GM19239 (cell line): ENCODE measurements around the gene DDR2.
"Not testable (repeated sequence)": the region's sequence is repeated elsewhere in the genome, so short reads cannot be mapped to it uniquely, and the experiment has no call there.

ENCODE experiments used
- DNase-seq: peaks from one replicate; pipeline ENCODE4 v3.0.0; 2011; ENCODE audit warnings: low spot score; ENCODE audit not compliant: insufficient read length
- FAIRE-seq: peaks from 2 replicates; lab custom pipeline; 2011; peaks lifted over from hg19 to GRCh38; lab: Jason Lieb, UNC

DDR2 gene

GRCh38 chr1:162741574-162741973, 109.3 kb downstream of the DDR2 start:
- no peak for FAIRE-seq

GRCh38 chr1:162746264-162746942, 114.1 kb downstream of the DDR2 start:
- DNase-seq, FAIRE-seq: not testable (repeated sequence)

More at GRCh38 chr1:162741574-162741973, 109.3 kb downstream of the DDR2 start:
- DNase-seq = no peak

- no peak for FAIRE-seq
- DNase-seq = no peak
These were observed 120.9 kb downstream of the DDR2 start for GRCh38 chr1:162753001-162753658.

- FAIRE-seq = no peak
- no peak for DNase-seq
These were observed 121.8 kb downstream of the DDR2 start for GRCh38 chr1:162753998-162754585.

GRCh38 chr1:162755306-162755705, 123.0 kb downstream of the DDR2 start:
- FAIRE-seq (no peak), DNase-seq (no peak)

GRCh38 chr1:162756523-162756922, 124.3 kb downstream of the DDR2 start:
- DNase-seq (no peak), FAIRE-seq (no peak)

GRCh38 chr1:162757476-162757875, 125.2 kb downstream of the DDR2 start:
- DNase-seq (no peak), FAIRE-seq (no peak)

- DNase-seq = no peak
- FAIRE-seq = no peak
These were observed 133.5 kb downstream of the DDR2 start for GRCh38 chr1:162765788-162766187.

- DNase-seq (no peak), FAIRE-seq (no peak)
These were observed 140.4 kb downstream of the DDR2 start for GRCh38 chr1:162772571-162773154.

GRCh38 chr1:162774007-162774406, 141.7 kb downstream of the DDR2 start:
- no peak for DNase-seq
- FAIRE-seq = no peak

- no peak for FAIRE-seq
- DNase-seq = no peak
These were observed 146.8 kb downstream of the DDR2 start for GRCh38 chr1:162779043-162779442.

- FAIRE-seq = no peak
- DNase-seq = no peak
These were observed 150.4 kb downstream of the DDR2 start for GRCh38 chr1:162782671-162783070.

- DNase-seq, FAIRE-seq: not testable (repeated sequence)
These were observed 152.7 kb downstream of the DDR2 start for GRCh38 chr1:162784926-162785325.

GRCh38 chr1:162788783-162789182, 156.5 kb downstream of the DDR2 start:
- not testable (repeated sequence) for DNase-seq, FAIRE-seq

- FAIRE-seq = peak; percentile 100
These were observed 158.2 kb downstream of the DDR2 start, which contains the start of gene HSD17B7 for GRCh38 chr1:162790303-162790984. TSS of gene HSD17B7 (plus strand) at chr1:162790702. CDS start at chr1:162790801, 99 bp downstream.

GRCh38 chr1:162790985-162791357, 158.7 kb downstream of the DDR2 start:
- not testable (repeated sequence) for DNase-seq, FAIRE-seq

More at GRCh38 chr1:162790303-162790984, 158.2 kb downstream of the DDR2 start, which contains the start of gene HSD17B7:
- not testable (repeated sequence) for DNase-seq

GRCh38 chr1:162794284-162794683, 162.0 kb downstream of the DDR2 start:
- FAIRE-seq = not testable (repeated sequence)

GRCh38 chr1:162796617-162797279, 164.5 kb downstream of the DDR2 start:
- FAIRE-seq, DNase-seq: not testable (repeated sequence)

More at GRCh38 chr1:162794284-162794683, 162.0 kb downstream of the DDR2 start:
- not testable (repeated sequence) for DNase-seq
